Motor neuron (in vitro differentiated cells): ENCODE measurements around the gene DLX2. TPM values are rescaled to one million over a fixed set of nuclear protein-coding genes. Genes with fewer than 3 reads are reported as not detected.
A peak's percentile ranks its signal among the peaks of the same experiment; 100 is the strongest.

ENCODE experiments used
- ATAC-seq, 8 experiments: fragments of 200-7000 bp; cut with Tn5 transposase; replicated peaks in 6 of 8; 2 replicates each; pipeline ENCODE4 v1.8.0; 2021; ENCODE audit warnings: mild to moderate bottlenecking in 8 of 8, moderate library complexity in 8 of 8
- H3K27ac ChIP-seq, 2 donors: fragments of 250-450 bp; sonication (Bioruptor Pico); 2 replicates each; pipeline ENCODE4 v1.9.0; 2021; ENCODE audit warnings: antibody characterized with exemption in 2 of 2, mild to moderate bottlenecking in 2 of 2, moderate library complexity in 1 of 2
- H3K4me1 ChIP-seq, 2 donors: fragments of 250-450 bp; sonication (Bioruptor Pico); replicated peaks in 1 of 2; 2 replicates each; pipeline ENCODE4 v1.6.1; 2021; ENCODE audit warnings: antibody characterized with exemption in 2 of 2, mild to moderate bottlenecking in 2 of 2, moderate library complexity in 1 of 2
- H3K4me3 ChIP-seq, 5 donors: fragments of 250-450 bp; sonication (Bioruptor Pico); 2 replicates each; pipeline ENCODE4 v1.9.0; 2021; ENCODE audit warnings: antibody characterized with exemption in 5 of 5, mild to moderate bottlenecking in 5 of 5, moderate library complexity in 4 of 5
- WGBS, 10 experiments: fragments of 450-650 bp; shearing (Covaris generic); methylation state at CpG; one replicate each; pipeline ENCODE4 v1.0.0; 2022; 5-methylcytosine and 5-hydroxymethylcytosine counted together
- in situ Hi-C, 9 experiments: fragments of 400-800 bp; cut with MboI; loops; one replicate each; pipeline ENCODE4 v1.15.0; 2021; ENCODE audit warnings: low sequenced_read_pairs in 9 of 9, low pct_unique_long_range_greater_than_20kb in 2 of 9; ENCODE audit not compliant: unreplicated experiment in 9 of 9
- total RNA-seq, 8 experiments: library from RNA; unstranded; fragments of 300-600 nt; gene quantifications; 2 replicates each; pipeline versions ENCODE4 v1.2.3 to v1.2.4, GENCODE V29; 2022

Gene DLX2
- total RNA-seq, 8 experiments from 2014 or later, result 0.05 to 19.2 (median 0.32) TPM

GRCh38 chr2:172103471-172104272 is 972 bp upstream of the DLX2 start:
- H3K27ac ChIP-seq, result no peak overlapping the region
- in situ Hi-C loops, result loop anchor here in 5 of 9 experiments (10.0 to 25.0 kb wide), 6 partner anchors 166 to 541 kb away; no protein-coding TSS in a partner anchor
- ATAC-seq, result peak in 3 of 8 experiments; percentile 8 to 12 (median 8)
- H3K4me1 ChIP-seq, result peaks cover 3 to 14% of the 10 kb centered on the region in 2 donors
- 2 to 15% (median 5%) methylated on average over 7 to 25 of the region's 25 CpGs for WGBS, 10 experiments
- H3K4me3 ChIP-seq, result no peak overlapping the region

DNA sequence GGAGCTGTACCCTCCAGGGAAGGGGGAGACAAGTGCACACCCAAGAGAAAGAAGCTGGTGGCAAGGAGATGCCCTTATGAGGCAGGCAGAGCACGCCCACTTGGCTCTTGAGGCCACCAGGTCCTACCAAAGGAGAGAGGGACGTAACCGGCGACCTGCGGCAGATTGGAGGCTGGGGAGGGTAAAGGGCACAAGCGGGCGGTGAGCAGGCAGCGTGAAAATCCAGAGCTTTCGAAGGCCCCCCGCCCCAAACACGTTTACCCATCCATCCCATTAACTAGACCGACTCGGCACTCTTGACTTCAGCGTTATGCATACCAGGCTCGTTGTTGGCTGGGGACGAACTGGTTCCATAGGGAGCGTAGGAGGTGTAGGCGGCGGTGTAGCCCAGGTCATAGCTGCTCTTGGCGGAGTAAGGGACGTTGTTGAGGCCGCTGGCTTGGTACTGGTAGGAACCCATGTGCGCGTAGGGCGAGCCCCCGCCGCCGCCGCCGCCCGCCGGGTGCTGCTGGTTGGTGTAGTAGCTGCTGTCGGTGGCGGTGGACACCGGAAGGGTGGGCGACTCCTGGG is 794 bp downstream of the DLX2 start:
- Histone ChIP-seq H3K4me1 (peaks cover 6 to 18% of the 10 kb centered on the region in 2 donors), H3K4me3 (peak overlapping the region; percentile 39 to 51 (median 44)), H3K27ac (no peak overlapping the region)
- ATAC-seq, result peak in 4 of 8 experiments; percentile 0 to 31 (median 2)
- 1 to 3% methylated on average over 6 to 15 of the region's 36 CpGs; no CpG with 5 or more reads in 8 of the 10 experiments for WGBS, 10 experiments
- in situ Hi-C loops, result loop anchor here in 5 of 9 experiments (10.0 to 25.0 kb wide), 6 partner anchors 165 to 540 kb away; no protein-coding TSS in a partner anchor

- H3K4me1 ChIP-seq, result peaks cover 13 to 18% of the 10 kb centered on the region in 2 donors
- peak overlapping the region in 2 of 5 donors; percentile 39 to 51 for H3K4me3 ChIP-seq
- ATAC-seq, result no peak
- 11 to 78% (median 23%) methylated on average over 3 to 32 of the region's 54 CpGs; no CpG with 5 or more reads in 1 of the 10 experiments for WGBS, 10 experiments
- in situ Hi-C loops, result loop anchor here in 5 of 9 experiments (10.0 to 25.0 kb wide), 6 partner anchors 164 to 539 kb away; no protein-coding TSS in a partner anchor
- no peak overlapping the region for H3K27ac ChIP-seq
Measured at GRCh38 chr2:172100935-172101820, 1.5 kb downstream of the DLX2 start.

DNA sequence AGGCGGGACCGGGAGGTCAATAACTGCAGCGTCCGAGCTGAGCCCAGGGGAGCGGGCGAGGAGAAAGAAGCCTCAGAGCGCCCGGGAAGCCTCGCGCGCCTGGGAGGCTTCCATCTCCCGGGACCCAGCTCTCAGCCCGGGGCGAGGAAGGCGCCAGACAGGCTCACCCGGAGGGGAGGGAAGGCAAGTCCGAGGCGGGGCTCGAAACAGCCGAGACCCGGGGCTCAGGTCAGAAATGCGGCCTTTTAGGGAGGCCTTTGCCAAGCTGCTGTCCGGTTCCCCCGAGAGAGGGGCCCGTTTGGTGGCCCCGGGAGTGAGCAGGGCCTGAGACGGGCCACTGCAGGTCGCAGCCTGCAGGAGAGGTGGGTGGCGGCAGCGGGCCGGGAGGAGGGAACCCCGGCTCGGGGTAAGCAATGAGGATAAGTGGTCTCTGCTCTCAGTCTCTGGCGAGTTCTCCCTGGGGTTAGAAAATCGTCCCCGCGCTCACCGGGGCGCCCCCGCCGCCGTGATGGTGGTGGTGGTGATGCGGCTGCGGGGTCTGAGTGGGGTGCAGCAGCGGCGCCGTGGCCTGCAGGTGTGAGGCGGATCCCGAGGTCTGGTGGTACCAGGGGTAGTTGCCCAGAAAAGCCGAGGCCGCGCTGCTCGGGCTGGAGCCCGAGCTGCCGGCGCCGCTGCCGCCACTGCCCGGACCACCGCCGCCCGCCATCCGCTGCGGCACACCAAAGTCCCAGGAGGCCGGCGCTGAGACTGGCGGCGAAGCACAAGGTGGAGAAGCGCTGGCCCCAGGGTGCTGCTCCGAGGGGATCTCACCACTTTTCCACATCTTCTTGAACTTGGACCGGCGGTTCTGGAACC is 2.4 kb downstream of the DLX2 start:
- no peak for ATAC-seq
- Histone ChIP-seq H3K27ac (no peak overlapping the region), H3K4me1 (peaks cover 13 to 14% of the 10 kb centered on the region in 2 donors), H3K4me3 (no peak overlapping the region)
- 3 to 96% (median 14%) methylated on average over 5 to 19 of the region's 72 CpGs; no CpG with 5 or more reads in 6 of the 10 experiments for WGBS, 10 experiments
- in situ Hi-C loops, result loop anchor here in 5 of 9 experiments (10.0 to 25.0 kb wide), 6 partner anchors 163 to 538 kb away; no protein-coding TSS in a partner anchor

DNA sequence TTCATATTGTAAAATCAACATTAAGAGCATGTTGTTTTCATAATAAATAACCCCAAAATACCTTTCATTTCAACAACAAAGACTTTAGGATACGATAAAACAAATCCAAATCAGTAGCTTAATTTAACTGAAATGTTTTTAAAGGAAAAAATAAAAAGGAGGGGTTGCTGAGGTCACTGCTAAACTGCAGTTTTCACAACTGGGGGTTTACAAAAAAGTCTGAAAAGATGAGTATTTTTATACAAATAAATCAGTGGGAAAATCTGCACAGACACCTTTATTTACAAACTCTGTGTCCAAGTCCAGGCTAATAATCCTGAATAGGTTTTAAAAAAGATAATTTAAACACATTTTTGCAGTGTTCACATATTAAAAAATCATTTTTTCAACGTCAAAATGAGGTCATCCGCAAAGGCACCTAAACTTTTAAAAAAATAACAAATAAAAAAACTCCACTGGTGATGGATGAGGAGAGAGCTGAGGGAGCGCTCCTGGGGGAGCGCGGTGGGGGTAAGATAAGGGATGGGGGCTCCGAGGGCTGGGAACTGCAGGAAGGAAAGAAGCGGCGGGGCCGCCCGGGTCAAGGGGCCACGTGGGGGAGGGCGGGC is 3.1 kb downstream of the DLX2 start:
- H3K4me1 ChIP-seq, result peaks cover 13 to 19% of the 10 kb centered on the region in 2 donors
- in situ Hi-C loops, result loop anchor here in 5 of 9 experiments (10.0 to 25.0 kb wide), 6 partner anchors 162 to 537 kb away; no protein-coding TSS in a partner anchor
- no peak for ATAC-seq
- H3K4me3 ChIP-seq, result peak overlapping the region in 2 of 5 donors; percentile 13 to 31
- H3K27ac ChIP-seq, result no peak overlapping the region
- 0 to 71% (median 4%) methylated on average over 2 to 7 of the region's 13 CpGs for whole genome bisulfite sequencing, 10 experiments

DNA sequence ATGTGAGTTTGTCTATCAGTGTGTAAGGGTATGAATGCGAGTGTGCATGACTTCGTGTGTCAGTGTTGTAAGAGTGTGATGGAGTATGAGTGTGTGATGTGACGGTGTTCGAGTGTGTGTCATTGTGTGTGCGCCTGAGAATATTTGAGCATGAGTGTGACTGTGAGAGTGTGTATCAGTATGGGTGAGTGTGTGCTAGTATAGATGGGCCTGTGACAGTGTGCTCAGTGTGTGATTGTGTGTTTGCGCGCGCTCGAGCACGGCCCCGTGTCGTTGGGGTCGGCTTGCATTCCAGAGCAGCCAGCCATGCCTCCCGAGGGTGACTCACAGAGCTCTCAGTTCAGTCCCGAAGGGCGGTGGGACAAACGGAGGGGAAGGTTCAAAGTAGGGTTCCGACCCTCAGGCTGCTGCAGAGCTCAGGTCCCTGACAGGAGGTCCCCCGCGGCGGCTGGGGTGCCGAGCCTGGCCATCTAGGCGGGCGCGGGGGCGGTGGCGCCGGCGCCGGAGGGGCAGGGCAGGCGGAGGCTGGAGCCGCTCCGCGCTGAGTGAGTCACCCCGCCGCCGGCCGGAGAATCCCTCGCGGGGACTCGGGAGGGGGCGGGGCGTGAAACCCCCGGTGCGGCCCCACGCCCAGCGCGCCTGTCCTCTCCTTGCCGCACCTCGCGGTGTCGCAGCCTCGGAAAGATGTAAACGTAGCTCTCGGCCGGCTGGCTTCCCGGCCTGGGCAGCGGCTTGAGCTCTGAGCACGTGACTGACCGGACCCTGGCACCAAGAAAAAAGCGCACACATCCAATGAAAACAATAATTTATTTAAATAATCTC is 3.8 kb downstream of the DLX2 start:
- H3K4me1 ChIP-seq, result peaks cover 13 to 19% of the 10 kb centered on the region in 2 donors
- ATAC-seq, result peak; percentile 10 to 76 (median 68)
- no peak overlapping the region for H3K27ac ChIP-seq
- in situ Hi-C loops, result no loop called here
- H3K4me3 ChIP-seq, result peak overlapping the region in 4 of 5 donors; percentile 1 to 31 (median 12)
- 0 to 22% (median 8%) methylated on average over 2 to 26 of the region's 61 CpGs; no CpG with 5 or more reads in 3 of the 10 experiments for WGBS, 10 experiments

DNA sequence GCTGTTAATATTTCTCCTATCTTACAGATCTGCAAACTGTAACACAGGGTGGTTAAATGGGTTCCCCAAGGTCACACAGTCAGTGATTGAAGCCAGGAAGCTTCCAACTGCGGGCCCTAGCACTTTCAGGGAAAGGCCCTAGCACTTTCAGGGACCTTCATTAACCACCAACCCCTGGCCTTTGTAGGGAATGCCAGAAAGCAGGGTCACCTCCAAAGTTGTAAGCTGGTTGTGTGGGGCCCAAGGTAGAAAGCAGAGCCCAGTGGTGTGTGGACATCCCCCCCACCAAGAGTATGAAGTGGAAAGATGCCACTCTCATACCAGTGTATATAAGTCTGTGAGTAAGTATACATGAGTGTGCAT is 4.4 kb downstream of the DLX2 start:
- Histone ChIP-seq H3K27ac (no peak overlapping the region), H3K4me3 (no peak overlapping the region), H3K4me1 (peaks cover 13 to 18% of the 10 kb centered on the region in 2 donors)
- in situ Hi-C loops, result no loop called here
- no peak for ATAC-seq
- 0 to 100% (median 69%) methylated on average over 1 of the region's 1 CpG; no CpG with 5 or more reads in 4 of the 10 experiments for WGBS, 10 experiments

- H3K4me3 ChIP-seq, result peak overlapping the region in 1 of 5 donors; percentile 28
- peaks cover 13 to 16% of the 10 kb centered on the region in 2 donors for H3K4me1 ChIP-seq
- WGBS, 10 experiments, result 21 to 87% (median 48%) methylated on average over 1 to 8 of the region's 9 CpGs; no CpG with 5 or more reads in 4 of the 10 experiments
- ATAC-seq, result no peak
- H3K27ac ChIP-seq, result no peak overlapping the region
- in situ Hi-C loops, result no loop called here
Measured at GRCh38 chr2:172097557-172098131, 5.1 kb downstream of the DLX2 start.

- in situ Hi-C loops, result no loop called here
- 0% methylated on average over 4 to 6 of the region's 55 CpGs; no CpG with 5 or more reads in 8 of the 10 experiments for WGBS, 10 experiments
- peaks cover 11 to 16% of the 10 kb centered on the region in 2 donors for H3K4me1 ChIP-seq
- peak overlapping the region in 4 of 5 donors; percentile 1 to 28 (median 18) for H3K4me3 ChIP-seq
- no peak overlapping the region for H3K27ac ChIP-seq
- peak in 7 of 8 experiments; percentile 7 to 41 (median 29) for ATAC-seq
Measured at GRCh38 chr2:172096626-172097547, 5.8 kb downstream of the DLX2 start.
